Glutamatergic neuron (in vitro differentiated cells): ENCODE data around the gene TSC22D4. TPM values are rescaled to one million over a fixed set of nuclear protein-coding genes. Genes with fewer than 3 reads are reported as not detected.
"Not testable (repeated sequence)": the region's sequence is repeated elsewhere in the genome, so short reads cannot be mapped to it uniquely, and the experiment has no call there.

Source experiments
- DNase-seq: peaks from one replicate; pipeline ENCODE4 v3.0.0; 2022
- H3K27ac Mint-ChIP-seq: one replicate; pipeline ENCODE4 v1.8.0; 2020; ENCODE audit warnings: mild to moderate bottlenecking, mixed read lengths, inconsistent platforms; ENCODE audit not compliant: unreplicated experiment
- H3K27me3 Mint-ChIP-seq: one replicate; pipeline ENCODE4 v1.8.0; 2020; ENCODE audit warnings: mild to moderate bottlenecking, moderate library complexity, mixed read lengths, inconsistent platforms; ENCODE audit not compliant: unreplicated experiment
- H3K36me3 Mint-ChIP-seq: one replicate; pipeline ENCODE4 v1.8.0; 2020; ENCODE audit warnings: mild to moderate bottlenecking, mixed read lengths, inconsistent platforms; ENCODE audit not compliant: unreplicated experiment
- H3K4me1 Mint-ChIP-seq: one replicate; pipeline ENCODE4 v1.8.0; 2020; ENCODE audit warnings: mild to moderate bottlenecking, low read depth, mixed read lengths, inconsistent platforms; ENCODE audit not compliant: unreplicated experiment
- H3K4me3 Mint-ChIP-seq: one replicate; pipeline ENCODE4 v1.8.0; 2020; ENCODE audit warnings: mild to moderate bottlenecking, mixed read lengths, inconsistent platforms; ENCODE audit not compliant: unreplicated experiment
- H3K9me3 Mint-ChIP-seq: one replicate; pipeline ENCODE4 v1.8.0; 2020; ENCODE audit warnings: mild to moderate bottlenecking, moderate library complexity, mixed read lengths, inconsistent platforms; ENCODE audit not compliant: unreplicated experiment
- total RNA-seq: library from RNA; stranded (reverse); fragmentation: NEBNext Ultra II Directional; extraction: Animal tissue kit (Norgen Biotek cat#: 25700); gene quantifications from one replicate; pipeline ENCODE4 v1.2.1, GENCODE V29; 2021; ENCODE audit not compliant: unreplicated experiment
- TF ChIP-seq, protein P1 (sequence below): fragments of 200-600 bp; sonication (generic); IDR thresholded peaks from one replicate; pipeline ENCODE4 v1.5.0; 2021; ENCODE audit not compliant: partially characterized antibody, unreplicated experiment

The TSC22D4 gene
- total RNA-seq, 1 donor from 2014 or later = 39.6 TPM

DNA sequence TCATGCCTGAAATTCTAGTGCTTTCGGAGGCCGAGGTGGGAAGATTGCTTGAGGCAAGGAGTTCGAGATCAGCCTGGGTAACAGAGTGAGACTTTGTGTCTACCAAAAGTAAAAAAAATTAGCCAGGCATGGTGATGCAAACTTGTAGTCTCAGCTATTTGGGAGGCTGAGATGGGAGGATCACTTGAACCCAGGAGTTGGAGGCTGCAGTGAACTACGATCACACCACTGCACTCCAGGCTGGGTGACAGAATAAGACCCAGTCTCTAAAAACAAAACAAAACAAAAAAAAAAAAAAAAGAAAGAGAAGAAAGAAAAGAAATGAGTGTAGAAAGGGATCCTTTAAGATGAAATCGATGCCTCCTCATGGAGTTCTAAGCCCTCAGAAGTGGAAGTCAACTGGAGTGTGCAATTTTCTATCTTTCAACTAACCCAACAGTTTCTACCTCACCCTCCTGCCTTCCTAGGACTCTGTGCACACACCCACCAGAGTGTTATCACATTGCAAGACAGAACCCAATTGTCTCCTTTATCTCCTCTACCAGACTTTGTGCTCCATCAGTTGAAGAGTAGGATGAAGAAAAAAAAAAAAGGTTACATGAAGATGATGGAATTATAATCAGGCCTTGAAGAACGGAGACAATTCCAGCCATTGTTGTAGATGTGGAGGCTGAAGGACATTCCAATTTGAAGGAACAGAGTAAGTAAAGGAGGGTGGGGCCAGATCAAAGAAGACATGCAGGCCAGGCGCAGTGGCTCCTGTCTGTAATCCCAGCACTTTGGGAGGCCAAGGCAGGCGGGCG is 31.6 kb upstream of the TSC22D4 start:
- H3K36me3 Mint-ChIP-seq = no peaks in the 10 kb centered on the region
- H3K4me3 Mint-ChIP-seq = no peak overlapping the region
- no peak for DNase-seq
- H3K27ac Mint-ChIP-seq = no peak overlapping the region
- H3K27me3 Mint-ChIP-seq = no peaks in the 10 kb centered on the region
- H3K9me3 Mint-ChIP-seq = no peaks in the 10 kb centered on the region
- H3K4me1 Mint-ChIP-seq = no peaks in the 10 kb centered on the region
- TF ChIP-seq, protein P1, sequence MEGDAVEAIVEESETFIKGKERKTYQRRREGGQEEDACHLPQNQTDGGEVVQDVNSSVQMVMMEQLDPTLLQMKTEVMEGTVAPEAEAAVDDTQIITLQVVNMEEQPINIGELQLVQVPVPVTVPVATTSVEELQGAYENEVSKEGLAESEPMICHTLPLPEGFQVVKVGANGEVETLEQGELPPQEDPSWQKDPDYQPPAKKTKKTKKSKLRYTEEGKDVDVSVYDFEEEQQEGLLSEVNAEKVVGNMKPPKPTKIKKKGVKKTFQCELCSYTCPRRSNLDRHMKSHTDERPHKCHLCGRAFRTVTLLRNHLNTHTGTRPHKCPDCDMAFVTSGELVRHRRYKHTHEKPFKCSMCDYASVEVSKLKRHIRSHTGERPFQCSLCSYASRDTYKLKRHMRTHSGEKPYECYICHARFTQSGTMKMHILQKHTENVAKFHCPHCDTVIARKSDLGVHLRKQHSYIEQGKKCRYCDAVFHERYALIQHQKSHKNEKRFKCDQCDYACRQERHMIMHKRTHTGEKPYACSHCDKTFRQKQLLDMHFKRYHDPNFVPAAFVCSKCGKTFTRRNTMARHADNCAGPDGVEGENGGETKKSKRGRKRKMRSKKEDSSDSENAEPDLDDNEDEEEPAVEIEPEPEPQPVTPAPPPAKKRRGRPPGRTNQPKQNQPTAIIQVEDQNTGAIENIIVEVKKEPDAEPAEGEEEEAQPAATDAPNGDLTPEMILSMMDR = no peak

DNA sequence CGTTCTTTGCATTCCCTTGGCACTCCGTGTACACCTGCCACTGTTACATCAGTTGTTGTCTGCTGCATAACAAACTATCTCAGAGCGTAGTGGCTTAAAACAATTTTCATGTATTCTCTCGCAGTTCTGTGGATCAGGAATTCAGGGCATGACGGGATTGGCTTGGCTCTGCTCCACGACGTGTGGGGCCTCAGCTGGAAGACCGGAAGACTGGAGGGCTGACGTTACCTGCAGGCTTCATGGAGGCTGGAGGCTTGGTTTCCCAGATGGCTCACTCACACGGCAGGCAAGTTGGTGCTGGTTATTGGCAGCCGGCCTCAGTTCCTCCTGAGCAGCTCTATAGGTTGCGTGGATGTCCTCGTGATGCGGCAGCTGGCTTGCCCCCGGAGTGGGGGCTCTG is 30.2 kb upstream of the TSC22D4 start:
- Mint-ChIP-seq H3K9me3 (no peaks in the 10 kb centered on the region), H3K4me3 (no peak overlapping the region), H3K4me1 (no peaks in the 10 kb centered on the region), H3K27me3 (no peaks in the 10 kb centered on the region), H3K36me3 (no peaks in the 10 kb centered on the region), H3K27ac (no peak overlapping the region)
- DNase-seq = no peak
- TF ChIP-seq, protein P1 = no peak

DNA sequence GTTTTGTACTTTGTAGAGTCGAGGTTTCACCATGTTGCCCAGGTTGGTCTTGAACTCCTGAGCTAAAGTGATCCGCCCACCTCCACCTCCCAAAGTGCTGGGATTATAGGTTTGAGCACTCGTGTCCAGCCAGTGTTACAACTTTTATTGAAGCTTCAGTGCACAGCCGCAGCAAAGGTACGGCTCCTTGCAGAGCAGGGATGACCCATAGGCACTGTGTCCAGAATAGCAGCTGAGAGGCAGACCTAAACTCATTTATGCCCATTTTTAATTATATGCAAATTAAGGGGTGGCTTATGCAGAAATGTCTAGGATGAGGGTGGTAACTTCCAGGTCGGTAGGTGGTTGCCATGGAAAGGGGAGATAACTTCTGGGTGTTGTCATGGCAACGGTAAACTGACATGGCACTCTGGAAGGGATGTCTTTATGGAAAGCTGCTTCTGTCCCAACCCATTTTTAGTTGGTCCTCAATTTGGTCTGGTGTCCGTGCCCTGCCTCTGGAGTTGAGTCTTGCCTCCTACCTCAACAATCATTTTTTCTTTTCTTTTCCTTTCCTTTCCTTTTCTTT is 27.4 kb upstream of the TSC22D4 start:
- H3K27ac Mint-ChIP-seq = no peak overlapping the region
- H3K36me3 Mint-ChIP-seq = no peaks in the 10 kb centered on the region

DNA sequence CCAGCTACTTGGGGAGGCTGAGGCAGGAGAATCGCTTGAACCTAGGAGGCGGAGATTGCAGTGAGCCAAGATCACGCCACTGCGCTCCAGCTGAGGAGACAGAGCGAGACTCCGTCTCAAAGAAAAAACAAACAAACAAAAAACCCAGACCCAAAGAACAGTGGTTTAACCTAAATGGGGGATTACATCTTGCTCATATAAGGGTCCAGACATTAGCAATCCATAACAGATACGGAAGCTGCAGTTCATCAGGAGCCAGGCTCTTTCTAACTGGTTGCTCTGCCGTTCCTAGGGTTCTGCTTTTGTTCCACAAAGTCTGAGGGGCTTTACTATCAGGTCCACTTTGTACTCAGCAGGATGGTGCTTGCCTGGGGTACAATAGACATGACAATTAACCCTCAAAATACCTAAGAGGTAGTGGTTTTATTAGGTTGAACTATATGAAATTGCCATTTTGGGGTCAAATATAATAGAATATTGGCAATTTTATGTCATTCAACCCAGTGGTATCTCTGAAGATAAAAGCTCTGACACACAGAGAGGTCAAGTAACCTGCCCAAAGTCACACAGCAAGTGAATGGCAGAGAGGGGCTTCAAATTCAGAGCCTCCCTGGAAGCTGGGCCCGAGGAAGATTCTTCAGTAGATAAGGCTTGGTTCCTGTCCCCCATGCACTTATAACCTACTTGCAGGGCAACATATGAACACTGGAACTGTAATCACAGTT is 26.0 kb upstream of the TSC22D4 start:
- H3K4me1 Mint-ChIP-seq = no peaks in the 10 kb centered on the region
- no peak overlapping the region for H3K27ac Mint-ChIP-seq
- H3K9me3 Mint-ChIP-seq = no peaks in the 10 kb centered on the region
- H3K36me3 Mint-ChIP-seq = no peaks in the 10 kb centered on the region
- no peaks in the 10 kb centered on the region for H3K27me3 Mint-ChIP-seq
- TF ChIP-seq, protein P1 = no peak
- H3K4me3 Mint-ChIP-seq = no peak overlapping the region
- DNase-seq = no peak

More for the DNA sequence above, 27.4 kb upstream of the TSC22D4 start:
- TF ChIP-seq, protein P1 = no peak
- Mint-ChIP-seq H3K9me3 (no peaks in the 10 kb centered on the region), H3K4me3 (no peak overlapping the region), H3K27me3 (no peaks in the 10 kb centered on the region), H3K4me1 (no peaks in the 10 kb centered on the region)
- no peak for DNase-seq

DNA sequence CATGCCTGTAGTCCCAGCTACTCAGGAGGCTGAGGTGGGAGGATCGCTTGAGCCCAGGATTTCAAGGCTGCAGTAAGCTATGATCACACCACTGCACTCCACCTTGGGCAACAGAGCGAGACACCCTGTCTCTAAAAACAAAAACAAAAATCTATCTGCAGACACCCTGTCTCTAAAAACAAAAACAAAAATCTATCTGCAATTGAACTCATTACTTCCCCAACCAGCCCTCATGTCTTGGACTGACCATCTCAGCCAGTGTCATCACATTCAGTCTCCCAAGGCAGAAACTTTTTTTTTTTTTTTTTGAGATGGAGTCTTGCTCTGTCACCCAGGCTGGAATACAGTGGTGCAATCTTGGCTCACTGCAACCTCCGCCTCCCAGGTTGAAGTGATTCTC is 25.0 kb upstream of the TSC22D4 start:
- not testable (repeated sequence) for DNase-seq, H3K27me3 Mint-ChIP-seq, H3K4me1 Mint-ChIP-seq

DNA sequence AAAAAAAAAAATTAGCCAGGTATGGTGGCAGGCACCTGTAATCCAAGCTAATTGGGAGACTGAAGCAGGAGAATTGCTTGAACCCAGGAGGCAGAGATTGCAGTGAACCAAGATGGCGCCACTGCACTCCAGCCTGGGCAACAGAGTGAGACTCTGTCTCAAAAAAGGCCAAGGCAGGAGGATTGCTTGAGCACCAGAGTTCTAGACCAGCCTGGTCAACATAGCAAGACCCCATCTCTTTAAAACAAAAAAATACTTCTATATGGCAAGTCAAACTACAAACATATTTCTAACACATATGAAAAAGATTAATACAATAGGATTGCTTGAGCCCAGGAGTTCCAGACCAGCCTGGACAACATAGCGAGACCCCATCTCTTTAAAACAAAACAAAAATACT is 21.7 kb upstream of the TSC22D4 start:
- not testable (repeated sequence) for H3K27me3 Mint-ChIP-seq, H3K9me3 Mint-ChIP-seq, H3K4me3 Mint-ChIP-seq, H3K27ac Mint-ChIP-seq, H3K36me3 Mint-ChIP-seq, DNase-seq, H3K4me1 Mint-ChIP-seq

More for the DNA sequence above, 25.0 kb upstream of the TSC22D4 start:
- not testable (repeated sequence) for H3K27ac Mint-ChIP-seq, H3K9me3 Mint-ChIP-seq, H3K36me3 Mint-ChIP-seq, H3K4me3 Mint-ChIP-seq
